HepG2 (cell line): ENCODE measurements around the gene NABP1. TPM values are rescaled to one million over a fixed set of nuclear protein-coding genes. Genes with fewer than 3 reads are reported as not detected.

Source experiments
- ATAC-seq: fragments of 200-7000 bp; cut with Tn5 transposase; 3 replicates; pipeline ENCODE4 v1.9.1; 2020; ENCODE audit warnings: mild to moderate bottlenecking, moderate library complexity
- BruUV-seq: library from RNA; stranded (reverse); fragments of 400-500 nt; replicated peaks from 2 replicates; lab custom pipeline; 2021; lab: Mats Ljungman, UMichigan
- CTCF ChIA-PET: fragments of 300-600 bp; formaldehyde crosslinking; extraction: SDS; loops from one replicate; lab custom pipeline; 2021; ENCODE audit warnings: low total read pairs, inconsistent platforms, low intra/inter-chr PET ratio; lab: Yijun Ruan, JAX
- POLR2A ChIA-PET: fragments of 350-600 bp; sonication (Branson Sonifier 250); formaldehyde crosslinking; loops from one replicate; lab custom pipeline; 2020; ENCODE audit warnings: antibody characterized with exemption, inconsistent platforms; lab: Yijun Ruan, JAX
- DNase-seq: peaks from one replicate; pipeline ENCODE4 v3.0.0-alpha.2; 2015; ENCODE audit warnings: low spot score
- FAIRE-seq: peaks from 3 replicates; lab custom pipeline; 2011; peaks lifted over from hg19 to GRCh38; lab: Jason Lieb, UNC
- H2AFZ ChIP-seq: one replicate; pipeline ENCODE4 v1.6.1; 2011; ENCODE audit warnings: low read length, inconsistent platforms
- H3K27ac ChIP-seq: fragments of 300-600 bp; 3 replicates; pipeline ENCODE4 v1.8.0; 2011; ENCODE audit warnings: mixed run types, mild to moderate bottlenecking, mixed read lengths, low read length, inconsistent platforms; ENCODE audit not compliant: insufficient read depth; ENCODE audit errors: extremely low read length
- H3K27me3 ChIP-seq, 2 experiments: fragments of 200-600 bp in 1 of 2; 2 replicates in 1 of 2; 3 replicates in 1 of 2; pipeline versions ENCODE4 v1.6.0 to v1.8.0; 2011; ENCODE audit warnings: low read length in 2 of 2, mild to moderate bottlenecking in 2 of 2, moderate library complexity in 2 of 2, inconsistent platforms in 1 of 2; ENCODE audit not compliant: insufficient read depth in 2 of 2, control insufficient read depth in 1 of 2
- H3K36me3 ChIP-seq, 2 experiments: fragments of 200-600 bp in 1 of 2; replicated peaks in 1 of 2; 2 replicates in 1 of 2; 3 replicates in 1 of 2; pipeline versions ENCODE4 v1.5.1 to v1.8.0; 2011; ENCODE audit warnings: low read length in 2 of 2, inconsistent platforms in 1 of 2; ENCODE audit not compliant: insufficient read depth in 2 of 2, control insufficient read depth in 1 of 2
- H3K4me1 ChIP-seq: 2 replicates; pipeline ENCODE4 v1.5.1; 2012; ENCODE audit warnings: low read length, inconsistent platforms; ENCODE audit not compliant: insufficient read depth
- H3K4me2 ChIP-seq: 2 replicates; pipeline ENCODE4 v1.6.0; 2011; ENCODE audit warnings: low read depth, low read length, inconsistent platforms
- H3K4me3 ChIP-seq, 3 experiments: fragments of 200-600 bp in 1 of 3; sonication (generic), shearing (Covaris generic) in 1 of 3; replicated peaks in 1 of 3; 2 replicates each; pipeline ENCODE4 v1.5.1; 2011 to 2016; ENCODE audit warnings: low read length in 3 of 3, inconsistent platforms in 2 of 3, low read depth in 2 of 3, mild to moderate bottlenecking in 2 of 3, control low read depth in 1 of 3, mixed read lengths in 1 of 3; ENCODE audit not compliant: insufficient read depth in 1 of 3
- H3K79me2 ChIP-seq: one replicate; pipeline ENCODE4 v1.6.1; 2011; ENCODE audit warnings: low read length, inconsistent platforms; ENCODE audit not compliant: insufficient read depth
- H3K9ac ChIP-seq: 2 replicates; pipeline ENCODE4 v1.6.0; 2011; ENCODE audit warnings: mild to moderate bottlenecking, low read depth, low read length, inconsistent platforms; ENCODE audit not compliant: insufficient read depth
- H3K9me3 ChIP-seq: 2 replicates; pipeline ENCODE4 v1.5.1; 2012; ENCODE audit warnings: mild to moderate bottlenecking, low read length
- H4K20me1 ChIP-seq: 2 replicates; pipeline ENCODE4 v1.6.0; 2011; ENCODE audit warnings: inconsistent platforms, mild to moderate bottlenecking, low read length, moderate library complexity; ENCODE audit not compliant: insufficient read depth
- AKAP8 ChIP-seq: sonication (generic); formaldehyde crosslinking; IDR thresholded peaks from 2 replicates; pipeline ENCODE4 v1.5.1; 2020; ENCODE audit warnings: mild to moderate bottlenecking, missing genetic modification reagents
- CCDC6 ChIP-seq: sonication (generic); formaldehyde crosslinking; IDR thresholded peaks from 2 replicates; pipeline ENCODE4 v1.8.1; 2022; ENCODE audit warnings: mild to moderate bottlenecking, missing genetic modification reagents, moderate library complexity
- DNMT3B ChIP-seq: conservative IDR thresholded peaks from 2 replicates; pipeline ENCODE4 v1.6.1; 2016; ENCODE audit warnings: missing biosample characterization, control low read depth
- FOXO1 ChIP-seq: sonication (generic); formaldehyde crosslinking; IDR thresholded peaks from 2 replicates; pipeline ENCODE4 v1.4.0; 2020; ENCODE audit warnings: missing genetic modification reagents
- HNRNPLL ChIP-seq: fragments of 200-400 bp; formaldehyde crosslinking; IDR thresholded peaks from 2 replicates; pipeline ENCODE4 v1.6.1; 2017; ENCODE audit warnings: mild to moderate bottlenecking, low read depth, low read length; ENCODE audit not compliant: poor library complexity, severe bottlenecking
- JUND ChIP-seq: sonication (generic); formaldehyde crosslinking; IDR thresholded peaks from 2 replicates; pipeline ENCODE4 v1.8.0; 2022; ENCODE audit warnings: mild to moderate bottlenecking, missing genetic modification reagents
- MAFG ChIP-seq: sonication (generic); formaldehyde crosslinking; IDR thresholded peaks from 2 replicates; pipeline ENCODE4 v1.5.1; 2020; ENCODE audit warnings: mild to moderate bottlenecking, missing genetic modification reagents
- MEIS2 ChIP-seq: sonication (generic); formaldehyde crosslinking; IDR thresholded peaks from 2 replicates; pipeline ENCODE4 v1.9.0; 2021; ENCODE audit warnings: mild to moderate bottlenecking, missing genetic modification reagents
- PLRG1 ChIP-seq: fragments of 450-650 bp; conservative IDR thresholded peaks from 2 replicates; pipeline ENCODE4 v1.6.1; 2016
- STAG1 ChIP-seq: sonication (generic); formaldehyde crosslinking; IDR thresholded peaks from 2 replicates; pipeline ENCODE4 v1.4.0; 2020; ENCODE audit warnings: missing genetic modification reagents
- TBL1XR1 ChIP-seq: fragments of 150-350 bp; IDR thresholded peaks from 2 replicates; pipeline ENCODE4 v1.6.1; 2014; ENCODE audit warnings: borderline replicate concordance, low read length; ENCODE audit not compliant: partially characterized antibody
- THYN1 ChIP-seq: sonication (generic); formaldehyde crosslinking; IDR thresholded peaks from 2 replicates; pipeline ENCODE4 v1.8.1; 2023; ENCODE audit warnings: low read depth, mild to moderate bottlenecking, moderate library complexity, missing genetic modification reagents, borderline replicate concordance
- YY1 ChIP-seq: IDR thresholded peaks from 2 replicates; pipeline ENCODE4 v1.6.1; 2011; ENCODE audit warnings: low read length, low read depth, moderate library complexity, mild to moderate bottlenecking; ENCODE audit not compliant: insufficient read depth, insufficient replicate concordance
- ZNF180 ChIP-seq: sonication (generic); formaldehyde crosslinking; IDR thresholded peaks from 2 replicates; pipeline ENCODE4 v1.4.0; 2020; ENCODE audit warnings: low read depth, missing genetic modification reagents, borderline replicate concordance
- ZNF501 ChIP-seq: sonication (generic); formaldehyde crosslinking; IDR thresholded peaks from 2 replicates; pipeline ENCODE4 v1.5.1; 2020; ENCODE audit warnings: mild to moderate bottlenecking, moderate library complexity, missing genetic modification reagents
- WGBS: methylation state at CpG from one replicate; pipeline ENCODE4 v1.1.6; 2017; ENCODE audit warnings: low lambda C conversion rate; 5-methylcytosine and 5-hydroxymethylcytosine counted together
- in situ Hi-C: cut with HindIII; loops from 2 replicates; pipeline ENCODE4 v1.10.0; 2017; ENCODE audit warnings: low pct_unique_long_range_greater_than_20kb; ENCODE audit not compliant: extremely low pct_ligation_motif_present
- intact Hi-C: fragments of 100-400 bp; cut with micrococcal nuclease; formaldehyde crosslinking; loops from one replicate; pipeline ENCODE4 v1.10.0; 2022; ENCODE audit not compliant: unreplicated experiment
- polyA plus RNA-seq, 8 experiments: library from polyadenylated mRNA; depleted of rRNA in 3 of 8; stranded (reverse) in 7 of 8; unstranded in 1 of 8; fragments of >200 nt; fragmentation: Illumina TruSeq in 4 of 8; extraction: Trizol in 4 of 8; gene quantifications; 2 replicates each; pipeline versions ENCODE4 v1.2.1 to v1.2.3, GENCODE V29; 2011 to 2016; ENCODE audit warnings: low read depth in 4 of 8, missing spikeins in 1 of 8, mixed read lengths in 1 of 8; ENCODE audit not compliant: insufficient read depth in 1 of 8
- total RNA-seq, 5 experiments: library from RNA; depleted of rRNA; stranded (reverse); fragments of >200 nt; fragmentation: Illumina TruSeq; extraction: Trizol; gene quantifications; 2 replicates each; pipeline ENCODE4 v1.2.3, GENCODE V29; 2016; ENCODE audit warnings: low read depth in 1 of 5
- TF ChIP-seq, protein P1 (sequence below): sonication (generic); formaldehyde crosslinking; IDR thresholded peaks from 2 replicates; pipeline ENCODE4 v1.5.0; 2020; ENCODE audit warnings: missing genetic modification reagents
- TF ChIP-seq, protein P2 (sequence below): sonication (generic); formaldehyde crosslinking; IDR thresholded peaks from 2 replicates; pipeline ENCODE4 v1.5.1; 2020; ENCODE audit warnings: mild to moderate bottlenecking, missing genetic modification reagents, borderline replicate concordance
- TF ChIP-seq, protein P3 (sequence below): sonication (generic); formaldehyde crosslinking; IDR thresholded peaks from 2 replicates; pipeline ENCODE4 v1.5.0; 2020; ENCODE audit warnings: mild to moderate bottlenecking, missing genetic modification reagents, moderate library complexity

The NABP1 gene
- total and polyA plus RNA-seq, 2 of the 13 experiments (the other 11 are each of a cell fraction or from before 2014, with no cell fraction given), result 14.9 to 19.8 TPM

DNA sequence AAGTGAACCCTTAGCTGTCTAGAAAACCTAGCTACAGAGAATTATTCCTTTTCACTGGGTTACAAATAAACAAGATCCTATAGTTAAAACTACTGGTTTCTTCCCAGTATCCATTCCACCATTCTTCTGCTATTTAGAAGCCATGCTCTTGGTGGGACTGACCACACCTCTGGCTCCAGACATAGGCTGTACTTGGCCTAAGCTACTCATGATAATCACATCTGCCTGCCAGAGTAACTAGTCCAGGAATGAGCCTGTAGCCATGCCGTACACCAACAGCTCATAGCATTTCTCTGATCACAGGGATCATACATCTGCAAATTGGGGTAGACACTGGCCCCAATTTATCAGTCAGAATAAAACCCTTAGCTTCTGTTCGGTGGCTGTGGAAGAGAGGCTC, 33.7 kb downstream of the NABP1 start (continued):
- TF ChIP-seq YY1 (no peak), HNRNPLL (no peak), THYN1 (no peak), ZNF180 (CRISPR knock-in tag) (no peak), JUND (no peak)

DNA sequence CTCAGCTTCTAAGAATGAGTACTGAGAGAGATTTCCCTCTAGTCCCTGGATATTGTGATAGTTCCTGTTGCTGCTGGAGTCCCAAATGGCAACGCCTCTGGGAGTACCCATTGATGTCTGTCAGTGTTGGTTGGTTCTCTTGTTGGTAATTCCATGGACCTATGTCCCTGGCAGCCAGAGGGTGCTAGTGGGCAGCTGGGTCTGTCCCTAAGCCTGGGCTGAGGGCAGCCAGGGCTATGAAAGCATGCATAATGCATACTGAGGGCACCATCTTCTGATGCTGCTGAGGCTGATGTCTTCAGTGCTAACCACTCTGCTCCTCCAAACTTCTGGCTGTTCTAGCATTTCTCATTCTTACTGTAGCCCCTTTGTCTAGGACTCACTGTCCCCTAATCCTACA, 35.9 kb downstream of the NABP1 start:
- peak; percentile 88 for ATAC-seq
- H3K4me2 ChIP-seq, result no peak overlapping the region
- DNase-seq, result peak; percentile 24
- H2AFZ ChIP-seq, result no peak overlapping the region
- 0% methylated on average over 1 of the region's 1 CpG for WGBS
- POLR2A ChIA-PET, result no interaction called here
- in situ Hi-C loops, result no loop called here
- H3K4me1 ChIP-seq, result no peaks in the 10 kb centered on the region
- H3K9ac ChIP-seq, result no peak overlapping the region
- H3K4me3 ChIP-seq, result no peak overlapping the region
- BruUV-seq, result no TSS peak
- no peak overlapping the region for H3K27ac ChIP-seq
- H4K20me1 ChIP-seq, result no peaks in the 10 kb centered on the region
- intact Hi-C loops, result no loop called here
- CTCF ChIA-PET, result no interaction called here
- no peaks in the 10 kb centered on the region for H3K9me3 ChIP-seq
- H3K36me3 ChIP-seq, result no peaks in the 10 kb centered on the region
- no peaks in the 10 kb centered on the region for H3K27me3 ChIP-seq
- FAIRE-seq, result no peak
- H3K79me2 ChIP-seq, result no peaks in the 10 kb centered on the region
- TF ChIP-seq MEIS2 (CRISPR knock-in tag) (no peak), MAFG (CRISPR knock-in tag) (no peak), DNMT3B (CRISPR knock-in tag) (no peak), STAG1 (CRISPR knock-in tag) (peak; percentile 39; the same call in 1 of the 2 replicates), FOXO1 (no peak), TBL1XR1 (no peak), PLRG1 (no peak), CCDC6 (CRISPR knock-in tag) (no peak), AKAP8 (CRISPR knock-in tag) (no peak), ZNF501 (CRISPR knock-in tag) (no peak)
- TF ChIP-seq, protein P1, sequence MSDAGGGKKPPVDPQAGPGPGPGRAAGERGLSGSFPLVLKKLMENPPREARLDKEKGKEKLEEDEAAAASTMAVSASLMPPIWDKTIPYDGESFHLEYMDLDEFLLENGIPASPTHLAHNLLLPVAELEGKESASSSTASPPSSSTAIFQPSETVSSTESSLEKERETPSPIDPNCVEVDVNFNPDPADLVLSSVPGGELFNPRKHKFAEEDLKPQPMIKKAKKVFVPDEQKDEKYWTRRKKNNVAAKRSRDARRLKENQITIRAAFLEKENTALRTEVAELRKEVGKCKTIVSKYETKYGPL, result no peak
- TF ChIP-seq, protein P2, sequence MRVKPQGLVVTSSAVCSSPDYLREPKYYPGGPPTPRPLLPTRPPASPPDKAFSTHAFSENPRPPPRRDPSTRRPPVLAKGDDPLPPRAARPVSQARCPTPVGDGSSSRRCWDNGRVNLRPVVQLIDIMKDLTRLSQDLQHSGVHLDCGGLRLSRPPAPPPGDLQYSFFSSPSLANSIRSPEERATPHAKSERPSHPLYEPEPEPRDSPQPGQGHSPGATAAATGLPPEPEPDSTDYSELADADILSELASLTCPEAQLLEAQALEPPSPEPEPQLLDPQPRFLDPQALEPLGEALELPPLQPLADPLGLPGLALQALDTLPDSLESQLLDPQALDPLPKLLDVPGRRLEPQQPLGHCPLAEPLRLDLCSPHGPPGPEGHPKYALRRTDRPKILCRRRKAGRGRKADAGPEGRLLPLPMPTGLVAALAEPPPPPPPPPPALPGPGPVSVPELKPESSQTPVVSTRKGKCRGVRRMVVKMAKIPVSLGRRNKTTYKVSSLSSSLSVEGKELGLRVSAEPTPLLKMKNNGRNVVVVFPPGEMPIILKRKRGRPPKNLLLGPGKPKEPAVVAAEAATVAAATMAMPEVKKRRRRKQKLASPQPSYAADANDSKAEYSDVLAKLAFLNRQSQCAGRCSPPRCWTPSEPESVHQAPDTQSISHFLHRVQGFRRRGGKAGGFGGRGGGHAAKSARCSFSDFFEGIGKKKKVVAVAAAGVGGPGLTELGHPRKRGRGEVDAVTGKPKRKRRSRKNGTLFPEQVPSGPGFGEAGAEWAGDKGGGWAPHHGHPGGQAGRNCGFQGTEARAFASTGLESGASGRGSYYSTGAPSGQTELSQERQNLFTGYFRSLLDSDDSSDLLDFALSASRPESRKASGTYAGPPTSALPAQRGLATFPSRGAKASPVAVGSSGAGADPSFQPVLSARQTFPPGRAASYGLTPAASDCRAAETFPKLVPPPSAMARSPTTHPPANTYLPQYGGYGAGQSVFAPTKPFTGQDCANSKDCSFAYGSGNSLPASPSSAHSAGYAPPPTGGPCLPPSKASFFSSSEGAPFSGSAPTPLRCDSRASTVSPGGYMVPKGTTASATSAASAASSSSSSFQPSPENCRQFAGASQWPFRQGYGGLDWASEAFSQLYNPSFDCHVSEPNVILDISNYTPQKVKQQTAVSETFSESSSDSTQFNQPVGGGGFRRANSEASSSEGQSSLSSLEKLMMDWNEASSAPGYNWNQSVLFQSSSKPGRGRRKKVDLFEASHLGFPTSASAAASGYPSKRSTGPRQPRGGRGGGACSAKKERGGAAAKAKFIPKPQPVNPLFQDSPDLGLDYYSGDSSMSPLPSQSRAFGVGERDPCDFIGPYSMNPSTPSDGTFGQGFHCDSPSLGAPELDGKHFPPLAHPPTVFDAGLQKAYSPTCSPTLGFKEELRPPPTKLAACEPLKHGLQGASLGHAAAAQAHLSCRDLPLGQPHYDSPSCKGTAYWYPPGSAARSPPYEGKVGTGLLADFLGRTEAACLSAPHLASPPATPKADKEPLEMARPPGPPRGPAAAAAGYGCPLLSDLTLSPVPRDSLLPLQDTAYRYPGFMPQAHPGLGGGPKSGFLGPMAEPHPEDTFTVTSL, result no peak
- TF ChIP-seq, protein P3, sequence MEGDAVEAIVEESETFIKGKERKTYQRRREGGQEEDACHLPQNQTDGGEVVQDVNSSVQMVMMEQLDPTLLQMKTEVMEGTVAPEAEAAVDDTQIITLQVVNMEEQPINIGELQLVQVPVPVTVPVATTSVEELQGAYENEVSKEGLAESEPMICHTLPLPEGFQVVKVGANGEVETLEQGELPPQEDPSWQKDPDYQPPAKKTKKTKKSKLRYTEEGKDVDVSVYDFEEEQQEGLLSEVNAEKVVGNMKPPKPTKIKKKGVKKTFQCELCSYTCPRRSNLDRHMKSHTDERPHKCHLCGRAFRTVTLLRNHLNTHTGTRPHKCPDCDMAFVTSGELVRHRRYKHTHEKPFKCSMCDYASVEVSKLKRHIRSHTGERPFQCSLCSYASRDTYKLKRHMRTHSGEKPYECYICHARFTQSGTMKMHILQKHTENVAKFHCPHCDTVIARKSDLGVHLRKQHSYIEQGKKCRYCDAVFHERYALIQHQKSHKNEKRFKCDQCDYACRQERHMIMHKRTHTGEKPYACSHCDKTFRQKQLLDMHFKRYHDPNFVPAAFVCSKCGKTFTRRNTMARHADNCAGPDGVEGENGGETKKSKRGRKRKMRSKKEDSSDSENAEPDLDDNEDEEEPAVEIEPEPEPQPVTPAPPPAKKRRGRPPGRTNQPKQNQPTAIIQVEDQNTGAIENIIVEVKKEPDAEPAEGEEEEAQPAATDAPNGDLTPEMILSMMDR (CRISPR knock-in tag), result peak; percentile 50
